Hepatocyte (in vitro differentiated cells): ENCODE data around the gene DOCK3. TPM values are rescaled to one million over a fixed set of nuclear protein-coding genes. Genes with fewer than 3 reads are reported as not detected.

Experiments
- DNase-seq: peaks from one replicate; pipeline ENCODE4 v3.0.0-alpha.2; 2016; ENCODE audit warnings: low spot score
- H2AFZ ChIP-seq: fragments of 200-600 bp; sonication (generic); 2 replicates; pipeline ENCODE4 v1.6.0; 2016; ENCODE audit warnings: antibody characterized with exemption, mild to moderate bottlenecking
- H3K27ac ChIP-seq: fragments of 200-600 bp; sonication (generic); 2 replicates; pipeline ENCODE4 v1.5.1; 2016; ENCODE audit warnings: mild to moderate bottlenecking
- H3K27me3 ChIP-seq: fragments of 200-600 bp; sonication (generic); 2 replicates; pipeline ENCODE4 v1.6.1; 2016
- H3K36me3 ChIP-seq: fragments of 200-600 bp; sonication (generic); replicated peaks from 2 replicates; pipeline ENCODE4 v1.5.1; 2016; ENCODE audit warnings: low read depth; ENCODE audit not compliant: insufficient read depth
- H3K4me1 ChIP-seq: fragments of 200-600 bp; sonication (generic); 2 replicates; pipeline ENCODE4 v1.5.1; 2016; ENCODE audit warnings: mild to moderate bottlenecking, moderate library complexity; ENCODE audit not compliant: insufficient read depth
- H3K4me2 ChIP-seq: fragments of 200-600 bp; sonication (generic); 2 replicates; pipeline ENCODE4 v1.6.0; 2016
- H3K4me3 ChIP-seq: fragments of 200-600 bp; sonication (generic); 2 replicates; pipeline ENCODE4 v1.5.1; 2016; ENCODE audit warnings: mild to moderate bottlenecking
- H3K79me2 ChIP-seq: fragments of 200-600 bp; sonication (generic); 2 replicates; pipeline ENCODE4 v1.6.0; 2017; ENCODE audit warnings: mild to moderate bottlenecking
- H3K9me2 ChIP-seq: fragments of 200-600 bp; sonication (generic); replicated peaks from 2 replicates; pipeline ENCODE4 v1.6.0; 2017; ENCODE audit warnings: mild to moderate bottlenecking; ENCODE audit not compliant: insufficient read depth
- H3K9me3 ChIP-seq: fragments of 200-600 bp; sonication (generic); 2 replicates; pipeline ENCODE4 v1.5.1; 2016; ENCODE audit warnings: low read depth, mild to moderate bottlenecking
- H4K20me1 ChIP-seq: fragments of 200-600 bp; sonication (generic); 2 replicates; pipeline ENCODE4 v1.6.0; 2016; ENCODE audit warnings: mild to moderate bottlenecking; ENCODE audit not compliant: insufficient read depth, poor library complexity, severe bottlenecking
- EZH2 ChIP-seq: fragments of 200-600 bp; sonication (generic); IDR thresholded peaks from 2 replicates; pipeline ENCODE4 v1.6.1; 2016; ENCODE audit warnings: antibody characterized with exemption, mild to moderate bottlenecking, borderline replicate concordance
- EZH2phosphoT487 ChIP-seq: fragments of 200-600 bp; sonication (generic); IDR thresholded peaks from one replicate; pipeline ENCODE4 v1.6.1; 2018; ENCODE audit warnings: antibody characterized with exemption, mild to moderate bottlenecking, low read depth, moderate library complexity; ENCODE audit not compliant: unreplicated experiment, severe bottlenecking
- WGBS: methylation state at CpG from one replicate; pipeline ENCODE4 v1.1.6; 2016; ENCODE audit warnings: low lambda C conversion rate; ENCODE audit errors: missing lambda C conversion rate; 5-methylcytosine and 5-hydroxymethylcytosine counted together
- polyA plus RNA-seq: library from polyadenylated mRNA; unstranded; fragments of >200 nt; fragmentation: Nextera tagmentation; extraction: Ambion mirVana; gene quantifications from 2 replicates; pipeline ENCODE4 v1.2.1, GENCODE V29; 2016
- total RNA-seq: library from RNA; depleted of rRNA; stranded (reverse); fragments of >200 nt; gene quantifications from 2 replicates; pipeline ENCODE4 v1.2.3, GENCODE V29; 2014
- TF ChIP-seq, protein P1 (sequence below): fragments of 200-600 bp; sonication (generic); IDR thresholded peaks from 2 replicates; pipeline ENCODE4 v1.5.1; 2016; ENCODE audit warnings: antibody characterized with exemption, mild to moderate bottlenecking; ENCODE audit not compliant: poor library complexity

DOCK3 gene
- total and polyA plus RNA-seq, 2 experiments from 2014 or later, result 0.77 to 1.6 TPM

DNA sequence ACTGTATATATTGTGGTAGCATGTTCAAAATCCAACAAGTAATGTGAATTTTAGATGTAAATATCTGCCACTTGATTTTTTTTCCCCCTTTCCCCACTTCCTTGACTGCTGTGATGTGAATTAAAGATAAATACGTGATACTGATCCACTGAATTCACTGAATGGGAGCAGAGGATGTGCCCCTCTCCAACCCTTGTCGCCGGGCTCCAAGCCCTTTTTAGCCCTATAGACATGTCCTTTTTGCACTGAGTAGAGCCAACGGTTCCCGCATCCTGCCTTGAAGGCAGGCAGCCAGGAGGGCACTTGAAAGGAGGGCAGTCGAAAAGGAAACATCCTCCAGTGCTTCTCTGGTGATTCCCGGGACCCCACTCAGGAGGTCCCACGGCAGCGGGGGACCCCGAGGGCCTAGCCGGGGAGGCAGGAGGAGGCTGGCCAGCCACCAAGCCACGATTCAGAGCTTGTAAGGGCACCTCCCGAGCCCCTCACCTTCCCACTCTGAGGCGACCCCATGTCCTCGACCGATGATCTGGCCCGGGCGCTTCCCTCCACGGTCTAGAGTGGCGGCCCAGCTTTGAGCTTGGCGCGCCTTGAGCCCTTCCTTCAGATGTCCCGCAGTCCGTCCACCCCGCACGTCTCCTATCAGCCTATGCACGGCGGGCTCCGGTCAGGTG, 709.5 kb downstream of the DOCK3 start:
- peak overlapping the region; percentile 65 for H3K4me3 ChIP-seq
- H3K9me2 ChIP-seq, result no peaks in the 10 kb centered on the region
- TF ChIP-seq EZH2 (no peak), EZH2phosphoT487 (no peak)
- TF ChIP-seq, protein P1, sequence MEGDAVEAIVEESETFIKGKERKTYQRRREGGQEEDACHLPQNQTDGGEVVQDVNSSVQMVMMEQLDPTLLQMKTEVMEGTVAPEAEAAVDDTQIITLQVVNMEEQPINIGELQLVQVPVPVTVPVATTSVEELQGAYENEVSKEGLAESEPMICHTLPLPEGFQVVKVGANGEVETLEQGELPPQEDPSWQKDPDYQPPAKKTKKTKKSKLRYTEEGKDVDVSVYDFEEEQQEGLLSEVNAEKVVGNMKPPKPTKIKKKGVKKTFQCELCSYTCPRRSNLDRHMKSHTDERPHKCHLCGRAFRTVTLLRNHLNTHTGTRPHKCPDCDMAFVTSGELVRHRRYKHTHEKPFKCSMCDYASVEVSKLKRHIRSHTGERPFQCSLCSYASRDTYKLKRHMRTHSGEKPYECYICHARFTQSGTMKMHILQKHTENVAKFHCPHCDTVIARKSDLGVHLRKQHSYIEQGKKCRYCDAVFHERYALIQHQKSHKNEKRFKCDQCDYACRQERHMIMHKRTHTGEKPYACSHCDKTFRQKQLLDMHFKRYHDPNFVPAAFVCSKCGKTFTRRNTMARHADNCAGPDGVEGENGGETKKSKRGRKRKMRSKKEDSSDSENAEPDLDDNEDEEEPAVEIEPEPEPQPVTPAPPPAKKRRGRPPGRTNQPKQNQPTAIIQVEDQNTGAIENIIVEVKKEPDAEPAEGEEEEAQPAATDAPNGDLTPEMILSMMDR, result no peak
- no peaks in the 10 kb centered on the region for H3K27me3 ChIP-seq
- no peaks in the 10 kb centered on the region for H3K36me3 ChIP-seq
- 1% methylated on average over 29 of the region's 29 CpGs for WGBS
- peak overlapping the region; percentile 79 for H2AFZ ChIP-seq
- no peaks in the 10 kb centered on the region for H3K9me3 ChIP-seq
- peaks cover 48% of the 10 kb centered on the region for H3K79me2 ChIP-seq
- H3K27ac ChIP-seq, result peak overlapping the region; percentile 96
- H3K4me1 ChIP-seq, result peaks cover 31% of the 10 kb centered on the region
- peak overlapping the region; percentile 84 for H3K4me2 ChIP-seq
- peaks cover 23% of the 10 kb centered on the region for H4K20me1 ChIP-seq
- peak; percentile 63 for DNase-seq

DNA sequence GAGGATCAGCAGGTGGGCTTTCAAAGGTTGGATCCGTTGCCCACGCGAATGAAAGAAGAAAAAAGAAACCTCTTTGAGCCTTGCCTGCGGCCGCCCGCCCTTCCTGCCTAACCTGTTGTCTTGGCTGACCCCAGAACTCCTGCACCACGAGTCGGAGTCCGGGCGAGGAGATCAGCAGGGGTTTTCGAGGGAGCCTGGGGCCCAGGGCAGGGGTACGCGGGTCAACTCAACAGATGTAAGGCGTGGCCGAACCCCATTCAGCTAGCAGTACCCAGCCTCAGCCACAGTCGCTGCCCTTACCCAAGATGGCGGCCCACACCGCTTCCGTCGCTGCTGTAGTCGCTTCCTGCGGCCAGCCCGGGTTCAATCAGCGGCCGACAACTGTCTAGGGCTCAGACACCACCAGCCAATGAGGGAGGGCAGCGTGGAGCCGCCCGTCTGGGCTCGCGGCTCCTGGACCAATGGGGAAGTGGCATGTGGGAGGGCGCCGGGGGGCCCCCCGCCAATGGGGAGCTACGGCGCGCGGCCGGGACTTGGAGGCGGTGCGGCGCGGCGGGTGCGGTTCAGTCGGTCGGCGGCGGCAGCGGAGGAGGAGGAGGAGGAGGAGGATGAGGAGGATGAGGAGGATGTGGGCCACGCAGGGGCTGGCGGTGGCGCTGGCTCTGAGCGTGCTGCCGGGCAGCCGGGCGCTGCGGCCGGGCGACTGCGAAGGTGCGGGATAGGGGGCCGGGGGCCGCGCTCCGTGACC, 710.2 kb downstream of the DOCK3 start, which contains the start of gene MANF:
Gene MANF (plus strand): TSS at position 566 of the 748 bp plus-strand sequence. CDS start 52 bp downstream, at position 618.
- Histone ChIP-seq H3K9me3 (no peaks in the 10 kb centered on the region), H3K79me2 (peaks cover 48% of the 10 kb centered on the region), H3K9me2 (no peaks in the 10 kb centered on the region), H3K36me3 (no peaks in the 10 kb centered on the region), H3K4me3 (peak within 1 kb of the TSS; percentile 65), H2AFZ (peak within 1 kb of the TSS; percentile 79), H3K4me1 (peaks cover 36% of the 10 kb centered on the region), H3K4me2 (peak within 1 kb of the TSS; percentile 85), H3K27me3 (no peaks in the 10 kb centered on the region), H3K27ac (peak within 1 kb of the TSS; percentile 96), H4K20me1 (peaks cover 23% of the 10 kb centered on the region)
- TF ChIP-seq EZH2phosphoT487 (no peak), EZH2 (no peak)
- TF ChIP-seq, protein P1, result no peak
- WGBS, result under 1% methylated on average over 37 of the region's 65 CpGs
- peak; percentile 99 for DNase-seq

DNA sequence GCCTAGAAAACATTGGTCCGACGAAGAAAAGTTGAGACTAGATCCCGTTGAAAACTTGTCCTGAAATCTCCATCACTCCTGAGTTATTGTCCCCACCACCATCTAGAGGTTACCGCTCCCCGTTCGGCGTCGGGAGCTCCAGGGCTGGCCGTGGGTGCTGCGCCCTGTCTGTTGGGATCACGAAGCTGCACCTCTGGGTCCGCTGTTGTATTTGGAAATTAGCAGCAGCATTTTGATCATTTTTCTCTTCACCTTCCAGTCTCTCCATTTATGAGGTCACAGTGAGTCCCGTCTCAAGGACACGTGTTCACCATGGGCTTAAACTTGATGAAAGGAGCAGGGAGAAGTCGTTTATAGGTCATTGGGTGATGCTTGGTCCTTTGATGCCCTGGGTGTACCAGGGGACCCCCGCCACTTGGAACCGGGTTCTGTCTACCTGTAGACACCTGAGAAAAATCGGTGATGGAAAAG, 710.9 kb downstream of the DOCK3 start:
- DNase-seq, result no peak
- H3K9me2 ChIP-seq, result no peaks in the 10 kb centered on the region
- TF ChIP-seq EZH2, result no peak
- TF ChIP-seq, protein P1, result no peak
- no peak for TF ChIP-seq EZH2phosphoT487
- H3K9me3 ChIP-seq, result no peaks in the 10 kb centered on the region
- peaks cover 56% of the 10 kb centered on the region for H3K79me2 ChIP-seq
- peak overlapping the region; percentile 51 for H3K27ac ChIP-seq
- H3K4me2 ChIP-seq, result peak overlapping the region; percentile 85
- H2AFZ ChIP-seq, result peak overlapping the region; percentile 10
- no peaks in the 10 kb centered on the region for H3K36me3 ChIP-seq
- H4K20me1 ChIP-seq, result peaks cover 23% of the 10 kb centered on the region
- 5% methylated on average over 18 of the region's 18 CpGs for WGBS
- peaks cover 41% of the 10 kb centered on the region for H3K4me1 ChIP-seq
- H3K27me3 ChIP-seq, result no peaks in the 10 kb centered on the region
- H3K4me3 ChIP-seq, result peak overlapping the region; percentile 47
